Lung (tissue), 12 donors: Measurements from ENCODE around the gene CMIP. TPM values are rescaled to one million over a fixed set of nuclear protein-coding genes. Genes with fewer than 3 reads are reported as not detected.

Experiments used
- ATAC-seq: fragments of 200-7000 bp; cut with Tn5 transposase; one replicate; pipeline ENCODE4 v1.9.1; 2020; ENCODE audit warnings: moderate number of reproducible peaks; ENCODE audit not compliant: insufficient read depth, low FRiP score
- DNase-seq, 3 donors: peaks; one replicate each; pipeline ENCODE4 v3.0.0-alpha.2; 2013 to 2017
- H3K27ac ChIP-seq, 2 donors: one replicate each; pipeline ENCODE4 v1.5.1; 2013; ENCODE audit warnings: mild to moderate bottlenecking in 2 of 2, moderate library complexity in 2 of 2, control low read depth in 1 of 2, inconsistent platforms in 1 of 2, low read depth in 1 of 2, low read length in 1 of 2
- H3K27me3 ChIP-seq, 3 donors: one replicate each; pipeline ENCODE4 v1.5.1; 2013; ENCODE audit warnings: low read length in 2 of 3; ENCODE audit not compliant: control insufficient read depth in 3 of 3, insufficient read depth in 3 of 3
- H3K36me3 ChIP-seq, 4 donors: one replicate each; pipeline ENCODE4 v1.5.1; 2013; ENCODE audit warnings: low read length in 4 of 4, mild to moderate bottlenecking in 1 of 4, moderate library complexity in 1 of 4; ENCODE audit not compliant: control insufficient read depth in 4 of 4, insufficient read depth in 4 of 4
- H3K4me1 ChIP-seq, 5 donors: one replicate each; pipeline ENCODE4 v1.5.1; 2013; ENCODE audit warnings: low read length in 5 of 5, mild to moderate bottlenecking in 2 of 5, moderate library complexity in 1 of 5; ENCODE audit not compliant: control insufficient read depth in 5 of 5, insufficient read depth in 5 of 5
- H3K4me3 ChIP-seq: one replicate; pipeline ENCODE4 v1.5.1; 2013; ENCODE audit warnings: mild to moderate bottlenecking, control low read depth, moderate library complexity
- H3K9ac ChIP-seq, 2 donors: one replicate each; pipeline ENCODE4 v1.5.1; 2013; ENCODE audit warnings: low read length in 2 of 2, control low read depth in 1 of 2; ENCODE audit not compliant: insufficient read depth in 1 of 2
- H3K9me3 ChIP-seq, 4 donors: one replicate each; pipeline ENCODE4 v1.5.1; 2013; ENCODE audit warnings: low read length in 3 of 4, mild to moderate bottlenecking in 1 of 4, moderate library complexity in 1 of 4; ENCODE audit not compliant: control insufficient read depth in 4 of 4, insufficient read depth in 3 of 4
- CTCF ChIP-seq: IDR thresholded peaks from 2 replicates; pipeline ENCODE4 v1.5.1; 2012; ENCODE audit warnings: mild to moderate bottlenecking; ENCODE audit errors: control extremely low read depth, extremely low read depth
- whole genome bisulfite sequencing, 2 donors: extraction: QIAGEN DNeasy Blood & Tissue Kit; methylation state at CpG; one replicate each; pipeline ENCODE4 v1.1.7; 2013; 5-methylcytosine and 5-hydroxymethylcytosine counted together
- polyA plus RNA-seq, 2 donors: library from polyadenylated mRNA; stranded (reverse); fragments of 200-250 nt; gene quantifications; one replicate each; pipeline ENCODE4 v1.2.1, GENCODE V29; 2013
- total RNA-seq, 2 donors: library from RNA; depleted of rRNA in 1 of 2; stranded (reverse); fragments of >200 nt in 1 of 2; gene quantifications; one replicate each; pipeline ENCODE4 v1.2.1, GENCODE V29; 2014 to 2021
- donor health status: control.
- donor health status: control.
- donor health status: Bipolar disorder and iron deficiency.
- donor health status: healthy.
- donor health status: DM: yes; HTN: yes; CAD: no.

The CMIP gene
- total and polyA plus RNA-seq, 4 donors, result 11.8 to 80.5 (median 48.6) TPM

- peaks cover 0 to 9% (median 0%) of the 10 kb centered on the region in 5 donors for H3K4me1 ChIP-seq
- no peak overlapping the region for H3K27ac ChIP-seq
- 90 to 96% methylated on average over 2 of the region's 2 CpGs for WGBS, 2 donors
- H3K36me3 ChIP-seq, result no peaks in the 10 kb centered on the region
- H3K9me3 ChIP-seq, result no peaks in the 10 kb centered on the region
- no peak overlapping the region for H3K9ac ChIP-seq
- no peak for ATAC-seq
- H3K4me3 ChIP-seq, result no peak overlapping the region
- TF ChIP-seq CTCF, result no peak
- no peaks in the 10 kb centered on the region for H3K27me3 ChIP-seq
- no peak for DNase-seq
Measured at GRCh38 chr16:81435567-81435966, 9.0 kb upstream of the CMIP start.

- TF ChIP-seq CTCF, result no peak
- Histone ChIP-seq H3K27me3 (no peaks in the 10 kb centered on the region), H3K4me3 (no peak overlapping the region), H3K4me1 (peaks cover 0 to 9% (median 0%) of the 10 kb centered on the region in 5 donors), H3K36me3 (no peaks in the 10 kb centered on the region), H3K27ac (no peak overlapping the region), H3K9me3 (no peaks in the 10 kb centered on the region), H3K9ac (no peak overlapping the region)
- WGBS, 2 donors, result 91 to 96% methylated on average over 6 of the region's 6 CpGs
- DNase-seq (no peak), ATAC-seq (no peak)
Measured at GRCh38 chr16:81436386-81436785, 8.2 kb upstream of the CMIP start.

GRCh38 chr16:81437865-81438264 is 6.7 kb upstream of the CMIP start:
- no peak overlapping the region for H3K9ac ChIP-seq
- no peak for DNase-seq

More at GRCh38 chr16:81437865-81438264, 6.7 kb upstream of the CMIP start:
- Histone ChIP-seq H3K4me1 (peaks cover 0 to 9% (median 0%) of the 10 kb centered on the region in 5 donors), H3K27ac (no peak overlapping the region), H3K27me3 (no peaks in the 10 kb centered on the region), H3K36me3 (no peaks in the 10 kb centered on the region), H3K4me3 (no peak overlapping the region), H3K9me3 (no peaks in the 10 kb centered on the region)
- no peak for TF ChIP-seq CTCF
- ATAC-seq, result no peak
- 39 to 44% methylated on average over 10 of the region's 10 CpGs for WGBS, 2 donors
